ENCODE data around the gene EIF4G1. TPM values are rescaled to one million over a fixed set of nuclear protein-coding genes. Genes with fewer than 3 reads are reported as not detected.

The EIF4G1 gene
- total and polyA plus RNA-seq, 12 donors: 231 to 600 (median 348) TPM

- H3K9me3 ChIP-seq (replicated peaks in 1 of 3): no peaks in the 10 kb centered on the region
- peak in 2 of 7 donors; percentile 29 to 45 for DNase-seq
- H3K4me1 ChIP-seq (replicated peaks in 1 of 2): peaks cover 4 to 12% of the 10 kb centered on the region in 2 donors
- intact Hi-C loops (cut with DNase I): no loop called here
- TF ChIP-seq, protein P1, sequence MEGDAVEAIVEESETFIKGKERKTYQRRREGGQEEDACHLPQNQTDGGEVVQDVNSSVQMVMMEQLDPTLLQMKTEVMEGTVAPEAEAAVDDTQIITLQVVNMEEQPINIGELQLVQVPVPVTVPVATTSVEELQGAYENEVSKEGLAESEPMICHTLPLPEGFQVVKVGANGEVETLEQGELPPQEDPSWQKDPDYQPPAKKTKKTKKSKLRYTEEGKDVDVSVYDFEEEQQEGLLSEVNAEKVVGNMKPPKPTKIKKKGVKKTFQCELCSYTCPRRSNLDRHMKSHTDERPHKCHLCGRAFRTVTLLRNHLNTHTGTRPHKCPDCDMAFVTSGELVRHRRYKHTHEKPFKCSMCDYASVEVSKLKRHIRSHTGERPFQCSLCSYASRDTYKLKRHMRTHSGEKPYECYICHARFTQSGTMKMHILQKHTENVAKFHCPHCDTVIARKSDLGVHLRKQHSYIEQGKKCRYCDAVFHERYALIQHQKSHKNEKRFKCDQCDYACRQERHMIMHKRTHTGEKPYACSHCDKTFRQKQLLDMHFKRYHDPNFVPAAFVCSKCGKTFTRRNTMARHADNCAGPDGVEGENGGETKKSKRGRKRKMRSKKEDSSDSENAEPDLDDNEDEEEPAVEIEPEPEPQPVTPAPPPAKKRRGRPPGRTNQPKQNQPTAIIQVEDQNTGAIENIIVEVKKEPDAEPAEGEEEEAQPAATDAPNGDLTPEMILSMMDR (IDR thresholded peaks at IDR 0.05): peak in 1 of 6 experiments; percentile 18
- no peak for TF ChIP-seq POLR2A (IDR thresholded peaks at IDR 0.05)
- H3K27me3 ChIP-seq: no peaks in the 10 kb centered on the region
- peak overlapping the region; percentile 15 to 85 (median 63) for H3K27ac ChIP-seq
- H3K4me3 ChIP-seq: peak overlapping the region in 3 of 4 donors; percentile 77 to 89 (median 79)
- peaks cover 0 to 46% of the 10 kb centered on the region in 2 donors for H3K36me3 ChIP-seq (replicated peaks in 1 of 2)
- WGBS, 4 donors: 14 to 31% (median 16%) methylated on average over 16 to 29 of the region's 29 CpGs
Observed at GRCh38 chr3:184299488-184300377, 14.7 kb upstream of the EIF4G1 start.

DNA sequence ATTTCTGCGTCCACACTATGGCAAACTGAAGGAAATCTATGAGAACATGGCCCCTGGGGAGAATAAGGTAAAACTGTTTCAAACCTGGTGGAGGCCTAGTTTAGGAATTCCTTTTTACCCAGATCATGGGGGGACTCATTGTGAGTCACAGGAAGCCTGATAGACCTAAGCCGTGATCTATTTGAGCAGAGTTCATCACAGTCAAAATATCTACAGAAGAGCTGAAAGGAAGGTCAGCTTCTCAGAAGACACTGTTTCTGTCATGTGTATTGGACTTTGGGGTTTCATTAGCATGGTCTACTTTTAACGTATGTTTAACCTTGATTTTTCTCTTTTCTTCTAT, 14.1 kb upstream of the EIF4G1 start:
- intact Hi-C loops (cut with DNase I): no loop called here
- WGBS, 4 donors: 58 to 65% (median 61%) methylated on average over 3 of the region's 3 CpGs
- no peaks in the 10 kb centered on the region for H3K9me3 ChIP-seq (replicated peaks in 1 of 3)
- peaks cover 0 to 52% of the 10 kb centered on the region in 2 donors for H3K36me3 ChIP-seq (replicated peaks in 1 of 2)
- H3K4me3 ChIP-seq: no peak overlapping the region
- DNase-seq: no peak
- H3K4me1 ChIP-seq (replicated peaks in 1 of 2): peaks cover 4 to 12% of the 10 kb centered on the region in 2 donors
- H3K27ac ChIP-seq: peak overlapping the region in 3 of 5 donors; percentile 15 to 85 (median 63)
- H3K27me3 ChIP-seq: no peaks in the 10 kb centered on the region
- TF ChIP-seq POLR2A (IDR thresholded peaks at IDR 0.05): no peak
- TF ChIP-seq, protein P1 (IDR thresholded peaks at IDR 0.05): no peak

DNA sequence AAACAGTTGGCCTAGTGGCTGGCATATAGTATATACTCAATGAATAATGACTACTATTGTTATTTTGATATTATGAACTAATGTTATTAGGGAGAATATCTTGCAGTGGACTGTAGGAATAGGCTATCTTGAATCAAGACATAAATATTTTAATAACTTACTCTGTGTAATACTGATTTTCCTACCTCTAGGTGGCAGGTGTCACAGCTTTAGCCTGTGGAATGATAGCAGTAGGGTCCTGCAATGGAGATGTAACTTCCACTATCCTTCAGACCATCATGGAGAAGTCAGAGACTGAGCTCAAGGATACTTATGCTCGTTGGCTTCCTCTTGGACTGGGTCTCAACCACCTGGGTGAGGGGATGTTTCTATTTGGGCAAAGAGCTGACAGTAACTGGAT, 8.8 kb upstream of the EIF4G1 start:
- H3K27ac ChIP-seq: no peak overlapping the region
- peaks cover 0 to 84% of the 10 kb centered on the region in 2 donors for H3K36me3 ChIP-seq (replicated peaks in 1 of 2)
- no peak for TF ChIP-seq POLR2A (IDR thresholded peaks at IDR 0.05)
- TF ChIP-seq, protein P1 (IDR thresholded peaks at IDR 0.05): peak in 5 of 6 experiments; percentile 15 to 32 (median 29)
- no peak for DNase-seq
- peaks cover 0 to 1% of the 10 kb centered on the region in 2 donors for H3K4me1 ChIP-seq (replicated peaks in 1 of 2)
- intact Hi-C loops (cut with DNase I): loop anchor here in 1 of 2 donors (5.0 kb wide), 1 partner anchor 37 kb away; no protein-coding TSS in a partner anchor
- H3K4me3 ChIP-seq: no peak overlapping the region
- H3K27me3 ChIP-seq: no peaks in the 10 kb centered on the region
- H3K9me3 ChIP-seq (replicated peaks in 1 of 3): no peaks in the 10 kb centered on the region
- 38 to 62% (median 45%) methylated on average over 1 of the region's 1 CpG for WGBS, 4 donors

GRCh38 chr3:184306341-184306972, 7.9 kb upstream of the EIF4G1 start:
- WGBS, 4 donors: 94 to 97% (median 95%) methylated on average over 4 of the region's 4 CpGs
- intact Hi-C loops (cut with DNase I): loop anchor here in 1 of 2 donors (5.0 kb wide), 1 partner anchor 36 kb away; no protein-coding TSS in a partner anchor
- H3K36me3 ChIP-seq (replicated peaks in 1 of 2): peaks cover 0 to 76% of the 10 kb centered on the region in 2 donors

More at GRCh38 chr3:184306341-184306972, 7.9 kb upstream of the EIF4G1 start:
- DNase-seq: no peak
- Histone ChIP-seq H3K9me3 (replicated peaks in 1 of 3) (no peaks in the 10 kb centered on the region), H3K27me3 (no peaks in the 10 kb centered on the region), H3K27ac (no peak overlapping the region), H3K4me1 (replicated peaks in 1 of 2) (no peaks in the 10 kb centered on the region), H3K4me3 (no peak overlapping the region)
- TF ChIP-seq, protein P1 (IDR thresholded peaks at IDR 0.05): no peak
